ENCODE results near the gene ADAMTS9. TPM values are rescaled to one million over a fixed set of nuclear protein-coding genes. Genes with fewer than 3 reads are reported as not detected.

ADAMTS9 gene
- total RNA-seq, 2 experiments from 2014 or later = not detected

DNA sequence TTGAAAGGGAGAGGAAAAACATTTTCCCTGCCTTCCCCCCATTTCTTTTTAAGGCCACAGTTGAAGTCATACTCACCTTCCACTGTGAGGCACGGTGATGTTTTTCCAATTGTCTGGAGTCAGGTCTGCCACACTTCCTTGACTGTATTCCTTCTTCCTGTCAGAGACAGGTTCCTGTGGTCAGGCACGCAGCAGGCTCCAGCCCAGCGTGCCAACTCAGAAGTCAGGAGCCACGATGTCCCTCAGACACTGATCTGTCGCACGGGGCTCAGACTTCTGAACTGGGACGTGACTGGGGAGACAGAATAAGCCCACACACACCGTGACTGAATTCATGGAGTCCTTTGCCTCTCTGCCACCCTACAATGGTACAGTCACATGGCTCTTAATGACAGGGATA lies 41.2 kb upstream of the ADAMTS9 start:
- no peak overlapping the region for H3K4me3 Mint-ChIP-seq
- TF ChIP-seq CTCF (IDR thresholded peaks at IDR 0.05) = no peak
- Histone ChIP-seq H3K36me3 (ENCODE audit: insufficient read depth, low read length) (no peaks in the 10 kb centered on the region), H3K27me3 (ENCODE audit: control insufficient read depth in 1 of 2, insufficient read depth in 2 of 2, low read length in 2 of 2) (no peaks in the 10 kb centered on the region), H3K27ac (ENCODE audit: low read depth in 1 of 2, low read length in 2 of 2) (no peak overlapping the region), H3K9me3 (ENCODE audit: control insufficient read depth in 1 of 2, insufficient read depth in 1 of 2, low read length in 2 of 2) (peaks cover 0 to 6% of the 10 kb centered on the region in 2 experiments), H3K4me1 (ENCODE audit: insufficient read depth, low read length) (no peaks in the 10 kb centered on the region), H3K4me3 (ENCODE audit: low read length) (no peak overlapping the region)
- CTCF ChIA-PET = no interaction called here
- no peaks in the 10 kb centered on the region for H3K4me1 Mint-ChIP-seq (ENCODE audit: low read depth)
- intact Hi-C loops (cut with DNase I, micrococcal nuclease) = no loop called here
- POLR2A ChIA-PET = no interaction called here
- DNase-seq (no peak), ATAC-seq (ENCODE audit: poor library complexity) (no peak)
- H3K27ac Mint-ChIP-seq = no peak overlapping the region
- H3K9me3 Mint-ChIP-seq = peaks cover 16% of the 10 kb centered on the region
- no peaks in the 10 kb centered on the region for H3K36me3 Mint-ChIP-seq (ENCODE audit: low read depth)
- H3K27me3 Mint-ChIP-seq = no peaks in the 10 kb centered on the region

GRCh38 chr3:64728428-64728827 lies 40.6 kb upstream of the ADAMTS9 start:
- Histone ChIP-seq H3K27me3 (ENCODE audit: control insufficient read depth in 1 of 2, insufficient read depth in 2 of 2, low read length in 2 of 2) (no peaks in the 10 kb centered on the region), H3K27ac (ENCODE audit: low read depth in 1 of 2, low read length in 2 of 2) (no peak overlapping the region), H3K9me3 (ENCODE audit: control insufficient read depth in 1 of 2, insufficient read depth in 1 of 2, low read length in 2 of 2) (peaks cover 0 to 3% of the 10 kb centered on the region in 2 experiments), H3K36me3 (ENCODE audit: insufficient read depth, low read length) (no peaks in the 10 kb centered on the region), H3K4me1 (ENCODE audit: insufficient read depth, low read length) (no peaks in the 10 kb centered on the region), H3K4me3 (ENCODE audit: low read length) (no peak overlapping the region)
- Mint-ChIP-seq H3K36me3 (ENCODE audit: low read depth) (no peaks in the 10 kb centered on the region), H3K9me3 (peaks cover 14% of the 10 kb centered on the region), H3K27ac (no peak overlapping the region), H3K4me1 (ENCODE audit: low read depth) (no peaks in the 10 kb centered on the region), H3K27me3 (no peaks in the 10 kb centered on the region), H3K4me3 (no peak overlapping the region)
- ChIA-PET CTCF (no interaction called here), POLR2A (no interaction called here)
- no peak for DNase-seq
- ATAC-seq (ENCODE audit: poor library complexity) = no peak
- intact Hi-C loops (cut with DNase I, micrococcal nuclease) = no loop called here
- TF ChIP-seq CTCF (IDR thresholded peaks at IDR 0.05) = no peak

DNA sequence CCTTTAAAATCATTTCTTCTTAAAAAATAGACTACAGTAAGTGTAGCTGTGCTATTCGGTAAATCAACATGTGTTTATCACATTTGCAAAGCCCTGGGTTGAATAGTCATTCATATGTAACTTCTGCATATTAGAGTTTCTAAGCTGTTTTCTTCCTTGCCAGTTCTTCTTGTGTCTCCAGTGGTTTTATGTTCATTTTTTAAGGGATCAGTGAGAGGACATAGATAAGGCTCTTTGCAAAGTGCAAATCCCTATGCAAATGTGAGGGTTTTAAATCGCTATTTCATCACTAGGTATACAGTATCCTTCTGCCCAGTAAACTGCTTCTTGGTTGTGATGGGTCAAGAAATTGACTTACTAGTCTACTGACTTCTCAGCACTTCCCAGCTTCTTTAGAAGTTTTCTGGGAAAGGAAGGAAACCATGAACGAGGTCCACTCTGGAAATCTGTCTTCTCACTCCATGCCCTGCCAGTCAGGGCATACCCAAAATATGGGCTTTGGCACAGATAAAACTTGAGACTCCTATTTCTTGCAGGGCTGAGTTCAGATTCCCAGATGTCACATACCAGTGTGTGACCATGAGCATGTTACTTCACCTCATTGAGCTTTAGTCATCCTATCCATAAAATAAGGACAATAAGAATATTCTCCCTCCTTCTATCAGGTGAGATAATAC lies 38.8 kb upstream of the ADAMTS9 start:
- ATAC-seq (ENCODE audit: poor library complexity) (no peak), DNase-seq (no peak)
- Histone ChIP-seq H3K27ac (ENCODE audit: low read depth in 1 of 2, low read length in 2 of 2) (no peak overlapping the region), H3K4me1 (ENCODE audit: insufficient read depth, low read length) (no peaks in the 10 kb centered on the region), H3K36me3 (ENCODE audit: insufficient read depth, low read length) (no peaks in the 10 kb centered on the region), H3K9me3 (ENCODE audit: control insufficient read depth in 1 of 2, insufficient read depth in 1 of 2, low read length in 2 of 2) (peaks cover 0 to 3% of the 10 kb centered on the region in 2 experiments), H3K4me3 (ENCODE audit: low read length) (no peak overlapping the region), H3K27me3 (ENCODE audit: control insufficient read depth in 1 of 2, insufficient read depth in 2 of 2, low read length in 2 of 2) (no peaks in the 10 kb centered on the region)
- POLR2A ChIA-PET = no interaction called here
- Mint-ChIP-seq H3K4me1 (ENCODE audit: low read depth) (no peaks in the 10 kb centered on the region), H3K36me3 (ENCODE audit: low read depth) (no peaks in the 10 kb centered on the region), H3K27ac (no peak overlapping the region), H3K27me3 (no peaks in the 10 kb centered on the region), H3K4me3 (no peak overlapping the region), H3K9me3 (peaks cover 4% of the 10 kb centered on the region)
- CTCF ChIA-PET = no interaction called here
- no peak for TF ChIP-seq CTCF (IDR thresholded peaks at IDR 0.05)
- intact Hi-C loops (cut with DNase I, micrococcal nuclease) = no loop called here

Measured in CD4-positive, alpha-beta T cell (primary cell).